ENCODE measurements around the gene PMFBP1. TPM values are rescaled to one million over a fixed set of nuclear protein-coding genes. Genes with fewer than 3 reads are reported as not detected.

PMFBP1 gene, protein sequence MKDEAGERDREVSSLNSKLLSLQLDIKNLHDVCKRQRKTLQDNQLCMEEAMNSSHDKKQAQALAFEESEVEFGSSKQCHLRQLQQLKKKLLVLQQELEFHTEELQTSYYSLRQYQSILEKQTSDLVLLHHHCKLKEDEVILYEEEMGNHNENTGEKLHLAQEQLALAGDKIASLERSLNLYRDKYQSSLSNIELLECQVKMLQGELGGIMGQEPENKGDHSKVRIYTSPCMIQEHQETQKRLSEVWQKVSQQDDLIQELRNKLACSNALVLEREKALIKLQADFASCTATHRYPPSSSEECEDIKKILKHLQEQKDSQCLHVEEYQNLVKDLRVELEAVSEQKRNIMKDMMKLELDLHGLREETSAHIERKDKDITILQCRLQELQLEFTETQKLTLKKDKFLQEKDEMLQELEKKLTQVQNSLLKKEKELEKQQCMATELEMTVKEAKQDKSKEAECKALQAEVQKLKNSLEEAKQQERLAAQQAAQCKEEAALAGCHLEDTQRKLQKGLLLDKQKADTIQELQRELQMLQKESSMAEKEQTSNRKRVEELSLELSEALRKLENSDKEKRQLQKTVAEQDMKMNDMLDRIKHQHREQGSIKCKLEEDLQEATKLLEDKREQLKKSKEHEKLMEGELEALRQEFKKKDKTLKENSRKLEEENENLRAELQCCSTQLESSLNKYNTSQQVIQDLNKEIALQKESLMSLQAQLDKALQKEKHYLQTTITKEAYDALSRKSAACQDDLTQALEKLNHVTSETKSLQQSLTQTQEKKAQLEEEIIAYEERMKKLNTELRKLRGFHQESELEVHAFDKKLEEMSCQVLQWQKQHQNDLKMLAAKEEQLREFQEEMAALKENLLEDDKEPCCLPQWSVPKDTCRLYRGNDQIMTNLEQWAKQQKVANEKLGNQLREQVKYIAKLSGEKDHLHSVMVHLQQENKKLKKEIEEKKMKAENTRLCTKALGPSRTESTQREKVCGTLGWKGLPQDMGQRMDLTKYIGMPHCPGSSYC
- polyA plus RNA-seq (2012; rRNA removed): 0.16 and 0.21 TPM in 2 replicates
- 0.05 and 0.10 TPM in 2 replicates for polyA plus RNA-seq (2012; cell fraction: cytosol; rRNA removed)
- 0.68 and 0.79 TPM in 2 replicates for polyA plus RNA-seq (2012; cell fraction: nucleus; rRNA removed)

DNA sequence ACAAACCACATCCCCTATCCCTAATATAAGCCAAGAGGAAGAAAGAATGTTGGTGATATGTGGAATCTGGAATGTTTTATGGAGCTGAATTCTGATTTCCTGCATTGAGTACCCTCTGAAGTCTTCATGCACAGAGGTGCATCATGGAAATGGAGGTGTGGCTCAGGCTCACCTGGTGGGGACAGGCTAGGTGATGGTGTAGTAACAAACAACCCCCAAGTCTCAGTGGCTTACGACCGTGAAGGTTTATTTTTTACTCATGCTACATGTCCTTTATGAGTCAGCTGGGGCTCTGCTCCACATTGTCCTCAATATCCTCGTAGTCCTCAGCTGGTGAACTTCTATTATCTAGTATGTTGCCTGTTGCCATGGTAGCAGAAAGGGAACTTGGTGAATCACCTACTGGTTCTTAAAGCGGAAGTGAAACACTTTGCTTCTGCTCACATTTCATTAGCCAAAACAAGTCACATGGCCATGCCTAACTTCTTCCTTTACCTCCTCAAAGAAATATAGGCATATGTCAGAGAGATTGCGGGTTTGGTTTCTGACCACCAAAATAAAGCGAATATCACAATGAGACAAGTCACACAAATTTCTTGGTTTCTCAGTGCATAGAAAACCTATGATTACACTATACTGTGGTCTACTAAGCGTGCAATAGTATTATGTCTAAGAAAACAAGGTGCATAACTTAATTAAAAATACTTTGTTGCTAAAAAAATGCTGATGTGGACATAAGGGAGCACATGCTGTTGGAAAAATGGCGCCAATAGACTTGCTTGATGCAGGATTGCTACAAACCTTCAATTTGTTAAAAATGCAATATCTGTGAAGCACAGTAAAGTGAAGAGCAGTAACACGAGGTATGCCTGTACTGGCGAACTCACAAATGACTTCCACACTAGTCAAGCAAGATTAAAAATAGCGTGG, at the start of gene PMFBP1:
Gene PMFBP1, minus strand, starts transcription at position 51 of the 930 bp plus-strand sequence. CDS start 947 bp downstream, outside the sequence.
- H3K9me2 ChIP-seq: no peaks in the 10 kb centered on the region
- POLR2A ChIA-PET: no interaction called here
- no peaks in the 10 kb centered on the region for H4K20me1 ChIP-seq (ENCODE audit: insufficient read depth)
- no peaks in the 10 kb centered on the region for H3K27me3 ChIP-seq (ENCODE audit: insufficient read depth)
- no peaks in the 10 kb centered on the region for H3K79me2 ChIP-seq (ENCODE audit: insufficient read depth)
- H3K36me3 ChIP-seq (replicated peaks in 1 of 2; ENCODE audit: control insufficient read depth in 1 of 2, insufficient read depth in 2 of 2, low read length in 1 of 2): no peaks in the 10 kb centered on the region
- TF ChIP-seq, protein P1, sequence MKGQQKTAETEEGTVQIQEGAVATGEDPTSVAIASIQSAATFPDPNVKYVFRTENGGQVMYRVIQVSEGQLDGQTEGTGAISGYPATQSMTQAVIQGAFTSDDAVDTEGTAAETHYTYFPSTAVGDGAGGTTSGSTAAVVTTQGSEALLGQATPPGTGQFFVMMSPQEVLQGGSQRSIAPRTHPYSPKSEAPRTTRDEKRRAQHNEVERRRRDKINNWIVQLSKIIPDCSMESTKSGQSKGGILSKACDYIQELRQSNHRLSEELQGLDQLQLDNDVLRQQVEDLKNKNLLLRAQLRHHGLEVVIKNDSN (IDR thresholded peaks at IDR 0.05; ENCODE audit: borderline replicate concordance, low read depth): peak; percentile 35; the same call in 1 of the 2 replicates
- TF ChIP-seq FOSL2 (IDR thresholded peaks at IDR 0.05; ENCODE audit: borderline replicate concordance, low read depth) (no peak; the same call in 1 of the 2 replicates), TAF1 (IDR thresholded peaks at IDR 0.05; ENCODE audit: borderline replicate concordance, low read depth, low read length) (no peak)
- TF ChIP-seq, protein P2, sequence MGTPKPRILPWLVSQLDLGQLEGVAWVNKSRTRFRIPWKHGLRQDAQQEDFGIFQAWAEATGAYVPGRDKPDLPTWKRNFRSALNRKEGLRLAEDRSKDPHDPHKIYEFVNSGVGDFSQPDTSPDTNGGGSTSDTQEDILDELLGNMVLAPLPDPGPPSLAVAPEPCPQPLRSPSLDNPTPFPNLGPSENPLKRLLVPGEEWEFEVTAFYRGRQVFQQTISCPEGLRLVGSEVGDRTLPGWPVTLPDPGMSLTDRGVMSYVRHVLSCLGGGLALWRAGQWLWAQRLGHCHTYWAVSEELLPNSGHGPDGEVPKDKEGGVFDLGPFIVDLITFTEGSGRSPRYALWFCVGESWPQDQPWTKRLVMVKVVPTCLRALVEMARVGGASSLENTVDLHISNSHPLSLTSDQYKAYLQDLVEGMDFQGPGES (IDR thresholded peaks at IDR 0.05; ENCODE audit: low read depth, low read length): no peak
- CTCF ChIA-PET: interaction anchor here (0.8 to 1.9 kb wide), 3 partner anchors 23 to 228 kb away, joined by 3 to 6 read pairs (median 5); no protein-coding TSS in a partner anchor
- WGBS (ENCODE audit: low lambda C conversion rate): 65% methylated on average over 11 of the region's 11 CpGs
- H3K4me2 ChIP-seq: no peak within 1 kb of the TSS
- no peak for DNase-seq
- peaks cover 0 to 4% of the 10 kb centered on the region in 2 experiments; a peak in 2 of 4 replicates for H3K4me1 ChIP-seq (ENCODE audit: control insufficient read depth in 1 of 2, insufficient read depth in 2 of 2, low read depth in 1 of 2, low read length in 1 of 2)
- H3K9me3 ChIP-seq: no peaks in the 10 kb centered on the region
- no peak within 1 kb of the TSS for H3K9ac ChIP-seq
- H3F3A ChIP-seq (replicated peaks; ENCODE audit: insufficient read depth): no peaks in the 10 kb centered on the region
- H3K4me3 ChIP-seq (ENCODE audit: low read depth in 2 of 2, low read length in 1 of 2): no peak within 1 kb of the TSS
- peak within 1 kb of the TSS; percentile 47 for H2AFZ ChIP-seq (ENCODE audit: low read depth)
- no peak within 1 kb of the TSS for H3K27ac ChIP-seq (ENCODE audit: low read depth in 2 of 2, low read length in 1 of 2)

DNA sequence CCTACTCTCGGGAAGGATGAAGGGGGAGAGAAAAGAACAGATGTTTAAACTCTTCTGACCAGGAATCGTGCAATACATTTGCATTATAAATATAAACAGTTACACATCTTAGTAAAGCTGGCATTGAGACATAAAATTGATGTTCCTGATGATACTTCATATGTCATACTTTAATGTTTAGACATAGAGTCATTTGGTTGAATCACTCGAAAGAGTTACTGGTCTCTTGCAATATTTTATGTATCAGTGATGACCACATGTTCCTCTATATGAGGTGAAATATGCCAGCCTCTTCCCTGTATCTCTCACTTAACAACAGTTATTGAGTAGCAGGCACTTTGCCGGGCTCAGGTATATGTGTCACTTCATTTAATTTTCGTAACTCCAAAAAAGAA, 49.7 kb upstream of the PMFBP1 start:
- no peaks in the 10 kb centered on the region for H3K9me3 ChIP-seq
- H3K36me3 ChIP-seq (replicated peaks in 1 of 2; ENCODE audit: control insufficient read depth in 1 of 2, insufficient read depth in 2 of 2, low read length in 1 of 2): no peaks in the 10 kb centered on the region
- H3F3A ChIP-seq (replicated peaks; ENCODE audit: insufficient read depth): no peaks in the 10 kb centered on the region
- H3K4me3 ChIP-seq (ENCODE audit: low read depth in 2 of 2, low read length in 1 of 2): no peak overlapping the region
- 60% methylated on average over 5 of the region's 5 CpGs for WGBS (ENCODE audit: low lambda C conversion rate)
- peaks cover 0 to 16% of the 10 kb centered on the region in 2 experiments; a peak in 2 of 4 replicates for H3K4me1 ChIP-seq (ENCODE audit: control insufficient read depth in 1 of 2, insufficient read depth in 2 of 2, low read depth in 1 of 2, low read length in 1 of 2)
- POLR2A ChIA-PET: no interaction called here
- no peak overlapping the region for H3K9ac ChIP-seq
- H3K4me2 ChIP-seq: no peak overlapping the region
- H3K27ac ChIP-seq (ENCODE audit: low read depth in 2 of 2, low read length in 1 of 2): peak overlapping the region in 1 of 2 experiments; percentile 79; a peak in 2 of 4 replicates
- no peaks in the 10 kb centered on the region for H4K20me1 ChIP-seq (ENCODE audit: insufficient read depth)
- CTCF ChIA-PET: interaction anchor here (1.0 to 2.0 kb wide), 6 partner anchors 11 to 97 kb away, joined by 3 to 6 read pairs (median 4); no protein-coding TSS in a partner anchor
- no peaks in the 10 kb centered on the region for H3K79me2 ChIP-seq (ENCODE audit: insufficient read depth)
- no peak overlapping the region for H2AFZ ChIP-seq (ENCODE audit: low read depth)
- DNase-seq: no peak
- no peaks in the 10 kb centered on the region for H3K27me3 ChIP-seq (ENCODE audit: insufficient read depth)
- no peaks in the 10 kb centered on the region for H3K9me2 ChIP-seq
- TF ChIP-seq, protein P3, sequence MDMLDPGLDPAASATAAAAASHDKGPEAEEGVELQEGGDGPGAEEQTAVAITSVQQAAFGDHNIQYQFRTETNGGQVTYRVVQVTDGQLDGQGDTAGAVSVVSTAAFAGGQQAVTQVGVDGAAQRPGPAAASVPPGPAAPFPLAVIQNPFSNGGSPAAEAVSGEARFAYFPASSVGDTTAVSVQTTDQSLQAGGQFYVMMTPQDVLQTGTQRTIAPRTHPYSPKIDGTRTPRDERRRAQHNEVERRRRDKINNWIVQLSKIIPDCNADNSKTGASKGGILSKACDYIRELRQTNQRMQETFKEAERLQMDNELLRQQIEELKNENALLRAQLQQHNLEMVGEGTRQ (IDR thresholded peaks at IDR 0.05; ENCODE audit: borderline replicate concordance, low read depth, low read length): no peak
- TF ChIP-seq, protein P4, sequence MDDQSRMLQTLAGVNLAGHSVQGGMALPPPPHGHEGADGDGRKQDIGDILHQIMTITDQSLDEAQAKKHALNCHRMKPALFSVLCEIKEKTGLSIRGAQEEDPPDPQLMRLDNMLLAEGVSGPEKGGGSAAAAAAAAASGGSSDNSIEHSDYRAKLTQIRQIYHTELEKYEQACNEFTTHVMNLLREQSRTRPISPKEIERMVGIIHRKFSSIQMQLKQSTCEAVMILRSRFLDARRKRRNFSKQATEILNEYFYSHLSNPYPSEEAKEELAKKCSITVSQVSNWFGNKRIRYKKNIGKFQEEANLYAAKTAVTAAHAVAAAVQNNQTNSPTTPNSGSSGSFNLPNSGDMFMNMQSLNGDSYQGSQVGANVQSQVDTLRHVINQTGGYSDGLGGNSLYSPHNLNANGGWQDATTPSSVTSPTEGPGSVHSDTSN (IDR thresholded peaks at IDR 0.05): no peak
- TF ChIP-seq RXRA (IDR thresholded peaks at IDR 0.05; ENCODE audit: borderline replicate concordance, low read depth) (no peak), GATA2 (CRISPR knock-in tag; IDR thresholded peaks at IDR 0.05) (no peak), POLR2AphosphoS5 (IDR thresholded peaks at IDR 0.05; ENCODE audit: low read depth, low read length) (no peak), RAD21 (IDR thresholded peaks at IDR 0.05; ENCODE audit: low read length) (no peak), NRF1 (IDR thresholded peaks at IDR 0.05; ENCODE audit: low read depth, low read length) (no peak), TCF12 (IDR thresholded peaks at IDR 0.05) (no peak), FOSL2 (IDR thresholded peaks at IDR 0.05; ENCODE audit: borderline replicate concordance, low read depth) (no peak), ELF1 (IDR thresholded peaks at IDR 0.05) (no peak)
- TF ChIP-seq, protein P5, sequence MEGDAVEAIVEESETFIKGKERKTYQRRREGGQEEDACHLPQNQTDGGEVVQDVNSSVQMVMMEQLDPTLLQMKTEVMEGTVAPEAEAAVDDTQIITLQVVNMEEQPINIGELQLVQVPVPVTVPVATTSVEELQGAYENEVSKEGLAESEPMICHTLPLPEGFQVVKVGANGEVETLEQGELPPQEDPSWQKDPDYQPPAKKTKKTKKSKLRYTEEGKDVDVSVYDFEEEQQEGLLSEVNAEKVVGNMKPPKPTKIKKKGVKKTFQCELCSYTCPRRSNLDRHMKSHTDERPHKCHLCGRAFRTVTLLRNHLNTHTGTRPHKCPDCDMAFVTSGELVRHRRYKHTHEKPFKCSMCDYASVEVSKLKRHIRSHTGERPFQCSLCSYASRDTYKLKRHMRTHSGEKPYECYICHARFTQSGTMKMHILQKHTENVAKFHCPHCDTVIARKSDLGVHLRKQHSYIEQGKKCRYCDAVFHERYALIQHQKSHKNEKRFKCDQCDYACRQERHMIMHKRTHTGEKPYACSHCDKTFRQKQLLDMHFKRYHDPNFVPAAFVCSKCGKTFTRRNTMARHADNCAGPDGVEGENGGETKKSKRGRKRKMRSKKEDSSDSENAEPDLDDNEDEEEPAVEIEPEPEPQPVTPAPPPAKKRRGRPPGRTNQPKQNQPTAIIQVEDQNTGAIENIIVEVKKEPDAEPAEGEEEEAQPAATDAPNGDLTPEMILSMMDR (IDR thresholded peaks at IDR 0.05): no peak
